ENCODE results near the gene SLCO4A1.

GRCh38 chr20:62596921-62597320 lies 45.4 kb upstream of the SLCO4A1 start:
- TF ChIP-seq, protein P1, sequence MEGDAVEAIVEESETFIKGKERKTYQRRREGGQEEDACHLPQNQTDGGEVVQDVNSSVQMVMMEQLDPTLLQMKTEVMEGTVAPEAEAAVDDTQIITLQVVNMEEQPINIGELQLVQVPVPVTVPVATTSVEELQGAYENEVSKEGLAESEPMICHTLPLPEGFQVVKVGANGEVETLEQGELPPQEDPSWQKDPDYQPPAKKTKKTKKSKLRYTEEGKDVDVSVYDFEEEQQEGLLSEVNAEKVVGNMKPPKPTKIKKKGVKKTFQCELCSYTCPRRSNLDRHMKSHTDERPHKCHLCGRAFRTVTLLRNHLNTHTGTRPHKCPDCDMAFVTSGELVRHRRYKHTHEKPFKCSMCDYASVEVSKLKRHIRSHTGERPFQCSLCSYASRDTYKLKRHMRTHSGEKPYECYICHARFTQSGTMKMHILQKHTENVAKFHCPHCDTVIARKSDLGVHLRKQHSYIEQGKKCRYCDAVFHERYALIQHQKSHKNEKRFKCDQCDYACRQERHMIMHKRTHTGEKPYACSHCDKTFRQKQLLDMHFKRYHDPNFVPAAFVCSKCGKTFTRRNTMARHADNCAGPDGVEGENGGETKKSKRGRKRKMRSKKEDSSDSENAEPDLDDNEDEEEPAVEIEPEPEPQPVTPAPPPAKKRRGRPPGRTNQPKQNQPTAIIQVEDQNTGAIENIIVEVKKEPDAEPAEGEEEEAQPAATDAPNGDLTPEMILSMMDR (IDR thresholded peaks at IDR 0.05): no peak
- TF ChIP-seq EP300 (IDR thresholded peaks at IDR 0.05): no peak
